Hypothalamus (tissue), 51 donors: ENCODE measurements around the gene DSCAML1.
A peak's percentile ranks its signal among the peaks of the same experiment; 100 is the strongest.

Experiments used
- DNase-seq, 51 donors: peaks; one replicate each; lab custom pipeline; 2025; lab: John Stamatoyannopoulos, UW

Gene DSCAML1

DNA sequence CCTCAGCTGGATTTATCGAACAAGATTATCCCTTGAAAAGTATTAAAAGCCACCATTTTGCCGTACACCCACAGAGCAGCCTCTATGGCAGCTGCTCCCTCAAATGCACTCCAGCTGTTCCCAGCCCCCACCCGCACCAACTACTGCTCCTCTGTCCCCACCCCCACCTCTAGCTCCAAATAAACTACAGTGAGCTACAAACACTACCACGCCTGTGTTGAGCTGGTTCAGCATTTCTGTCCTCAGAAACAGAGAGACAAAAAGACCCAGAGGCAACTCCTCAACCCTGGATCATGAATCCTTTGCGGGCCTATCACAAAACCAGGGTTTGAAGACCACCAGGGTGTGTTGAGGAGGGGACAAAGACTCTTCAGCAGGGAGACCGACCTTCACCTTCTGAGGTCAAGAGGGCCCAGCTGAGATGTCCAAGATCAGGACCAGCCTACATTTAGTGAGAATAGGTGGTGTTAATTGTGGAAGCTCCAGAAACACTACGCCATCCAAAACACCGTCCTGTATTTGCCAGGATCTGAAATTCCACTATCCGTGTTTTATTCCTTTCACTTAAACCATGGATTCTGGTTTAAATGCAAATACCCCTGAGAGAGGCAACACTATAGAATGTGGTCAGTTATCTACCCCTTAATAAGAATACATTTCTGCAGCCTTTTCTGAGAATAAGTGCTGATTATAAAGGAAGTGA is 195.9 kb downstream of the DSCAML1 start:
- DNase-seq = peak in 18 of 51 donors; percentile 15 to 82 (median 38)

DNA sequence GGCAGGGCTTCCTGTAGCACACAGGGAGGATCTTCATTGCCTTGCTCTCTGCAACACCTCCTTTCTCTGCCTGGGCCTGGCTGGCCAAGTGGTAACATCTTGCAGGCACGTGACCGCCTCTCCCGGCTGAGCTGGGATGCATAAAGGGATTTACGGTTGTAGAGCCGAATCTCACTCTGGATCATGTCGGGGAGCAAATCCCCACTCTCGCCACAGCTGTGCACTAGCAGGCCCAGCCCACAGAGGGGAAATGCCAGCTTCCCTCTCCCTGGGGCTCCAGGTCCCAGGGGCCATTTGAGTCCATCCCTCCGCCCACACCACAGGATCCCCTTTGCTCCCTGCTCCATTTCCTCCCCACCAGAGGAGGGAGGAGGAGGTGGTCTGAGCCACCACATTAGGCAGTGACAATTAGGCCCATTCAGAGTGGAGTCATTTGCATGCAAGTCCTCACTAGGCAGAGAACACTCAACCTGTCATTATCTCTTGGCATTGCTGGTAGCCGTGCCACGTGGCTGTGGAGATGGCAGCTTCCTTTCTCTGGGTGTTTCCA is 196.7 kb downstream of the DSCAML1 start:
- DNase-seq = peak in 46 of 51 donors; percentile 32 to 90 (median 74)

DNA sequence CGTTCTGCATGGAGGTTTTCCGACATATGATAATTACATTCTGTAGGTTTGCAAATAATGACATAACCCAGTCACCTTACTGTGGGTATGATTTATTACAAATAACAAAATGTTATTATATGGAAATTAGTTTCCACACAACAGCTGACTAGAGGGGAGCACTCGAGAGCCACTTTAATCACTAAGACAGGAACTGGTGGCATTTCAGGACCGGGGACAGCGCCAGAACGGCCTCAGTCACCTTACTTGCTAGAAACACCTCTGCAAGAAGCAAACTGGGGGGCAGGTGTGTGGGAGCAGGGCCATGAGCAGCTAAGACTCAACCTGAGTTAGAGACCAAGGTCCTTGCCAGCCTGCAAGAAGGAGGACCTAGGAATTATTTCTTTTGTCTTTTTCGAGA is 199.9 kb downstream of the DSCAML1 start:
- DNase-seq = peak in 1 of 51 donors; percentile 23

DNA sequence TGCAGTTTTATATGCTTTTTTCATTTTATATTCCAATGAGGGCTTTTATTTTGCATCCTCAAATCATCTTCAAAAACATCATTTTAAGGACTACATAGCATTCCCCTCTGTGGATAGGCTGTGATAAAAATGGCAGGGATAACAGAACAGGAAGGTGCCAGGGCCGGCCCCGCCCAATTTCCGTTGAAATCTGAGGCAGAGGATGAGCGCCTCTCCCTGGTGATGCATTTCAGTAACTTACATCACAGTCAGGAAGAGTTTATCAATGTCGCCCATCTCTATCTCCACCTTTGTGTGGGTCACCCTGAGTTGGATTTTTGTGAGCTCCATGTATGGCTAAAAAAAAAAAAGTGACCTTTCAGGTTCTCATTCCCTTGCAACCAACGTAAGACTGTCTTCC is 201.6 kb downstream of the DSCAML1 start:
- DNase-seq = no peak

DNA sequence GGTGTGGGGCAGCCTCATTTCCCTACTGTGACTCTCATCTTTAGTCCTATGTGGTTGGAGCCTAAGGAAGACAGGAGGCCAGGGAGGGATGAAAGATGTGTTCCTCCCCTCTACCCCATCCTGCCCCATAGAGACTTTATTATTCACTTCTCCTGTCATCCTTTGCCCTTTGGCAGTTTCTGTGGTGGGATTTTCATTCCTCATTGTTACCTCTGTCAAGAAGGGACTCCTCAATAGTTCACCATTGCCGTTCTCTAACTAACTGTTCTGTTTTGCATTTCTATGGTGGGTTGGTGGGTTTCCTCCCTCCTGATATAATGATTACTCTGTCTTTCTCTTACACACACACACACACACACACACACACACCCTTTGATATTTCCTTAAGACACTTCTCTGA is 202.3 kb downstream of the DSCAML1 start:
- no peak for DNase-seq

DNA sequence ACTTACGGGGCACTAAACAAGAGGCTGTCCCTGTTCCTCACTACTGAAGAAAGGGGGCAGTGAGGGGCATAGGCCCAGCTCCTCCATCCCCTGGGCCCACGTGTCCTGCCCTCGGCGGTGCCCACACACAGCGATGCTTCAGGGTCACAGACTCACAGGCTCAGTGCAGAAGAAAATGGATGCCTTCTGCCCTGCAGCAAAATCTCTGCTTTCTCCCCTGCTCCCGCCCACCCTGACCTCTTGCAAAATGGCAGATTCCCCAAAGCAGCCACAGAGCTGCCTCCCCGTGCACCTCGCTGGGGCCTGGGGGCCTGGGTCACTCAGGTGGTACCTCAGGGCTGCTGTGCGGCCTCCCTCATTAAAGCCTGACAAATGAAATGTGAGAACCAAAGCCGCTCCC is 204.0 kb downstream of the DSCAML1 start:
- no peak for DNase-seq

DNA sequence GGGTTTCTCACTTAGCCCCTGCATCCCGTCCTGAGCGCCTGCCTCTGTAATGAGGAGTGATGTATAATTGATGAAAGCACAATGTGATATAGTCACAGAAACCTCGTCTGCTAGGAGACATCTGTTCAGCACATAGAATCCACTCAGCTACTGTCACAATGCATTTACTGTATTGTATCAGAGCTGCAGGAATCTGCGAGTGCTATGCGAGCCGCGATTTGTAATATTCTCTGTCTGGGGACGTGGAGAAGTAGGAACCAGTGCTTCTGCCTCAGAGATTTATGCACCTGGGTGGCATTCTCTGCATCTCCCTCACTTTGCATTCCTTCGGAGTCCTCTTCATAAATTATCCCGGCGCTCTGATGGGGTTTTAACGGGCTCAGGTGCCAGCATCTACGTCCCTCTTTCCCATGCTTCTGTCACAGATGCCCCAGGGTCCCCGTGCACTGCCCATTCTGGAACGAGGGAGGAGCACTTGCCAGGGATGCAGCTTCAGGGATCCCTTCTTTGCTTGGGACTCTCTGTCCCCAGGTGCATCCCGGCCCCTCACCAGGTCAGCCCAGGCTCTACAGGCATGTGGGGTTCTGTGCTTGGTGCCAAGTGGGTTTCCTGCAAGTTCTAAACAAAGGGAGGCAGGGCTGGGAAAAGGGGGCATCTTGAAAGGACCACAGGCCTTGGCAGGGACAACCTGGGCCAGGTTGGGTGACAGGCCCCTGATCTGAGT is 205.5 kb downstream of the DSCAML1 start:
- DNase-seq = peak in 1 of 51 donors; percentile 23

DNA sequence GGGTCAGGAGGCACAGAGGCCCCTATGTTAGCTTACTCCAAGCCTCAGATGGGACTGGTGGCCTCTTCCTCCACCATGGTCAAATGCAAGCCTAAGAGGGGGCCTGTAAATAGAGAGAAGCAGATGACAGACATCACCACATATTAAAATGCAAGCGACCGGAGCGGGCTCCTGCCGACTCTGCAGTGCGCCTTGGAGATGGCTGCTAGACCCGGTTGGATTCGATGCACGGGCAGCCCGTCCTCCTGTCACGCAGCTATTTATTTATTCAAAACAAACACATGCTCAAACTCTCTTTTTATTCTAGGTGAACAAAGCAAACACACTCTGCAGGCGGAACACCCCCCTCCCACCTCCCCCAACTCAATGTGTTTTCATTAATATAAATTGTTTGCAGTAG is 208.0 kb downstream of the DSCAML1 start:
- no peak for DNase-seq

DNA sequence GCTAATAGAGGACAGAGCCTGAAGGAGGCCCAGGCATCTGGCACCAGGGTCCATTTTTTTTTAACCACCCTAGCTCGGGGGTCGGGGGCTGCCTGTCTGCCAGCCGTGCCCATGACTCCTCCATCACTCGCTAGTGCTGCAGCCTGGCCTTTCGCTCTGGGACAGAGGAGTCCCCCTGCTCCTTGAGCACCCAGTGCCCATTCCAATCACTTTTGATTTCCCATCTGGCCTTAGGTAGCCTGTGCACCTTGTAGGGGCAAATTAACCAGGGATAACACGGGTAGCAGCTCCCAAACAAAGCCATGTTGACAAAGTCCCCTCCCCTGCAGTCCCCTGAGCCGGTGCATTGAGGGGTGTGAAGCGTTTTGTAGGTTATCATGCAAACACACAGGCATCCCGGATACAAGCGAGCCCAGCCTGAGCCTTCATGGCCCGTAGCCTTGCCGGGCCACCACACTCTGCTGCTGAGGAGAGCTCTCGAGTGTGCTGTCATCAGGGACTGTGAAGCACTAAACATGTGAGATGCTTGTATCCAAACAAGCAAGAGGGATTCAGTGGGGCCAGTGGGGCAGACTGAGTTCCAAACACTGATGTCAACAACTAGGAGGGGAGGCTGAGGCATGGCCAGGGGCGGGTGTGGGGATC is 208.7 kb downstream of the DSCAML1 start:
- no peak for DNase-seq

DNA sequence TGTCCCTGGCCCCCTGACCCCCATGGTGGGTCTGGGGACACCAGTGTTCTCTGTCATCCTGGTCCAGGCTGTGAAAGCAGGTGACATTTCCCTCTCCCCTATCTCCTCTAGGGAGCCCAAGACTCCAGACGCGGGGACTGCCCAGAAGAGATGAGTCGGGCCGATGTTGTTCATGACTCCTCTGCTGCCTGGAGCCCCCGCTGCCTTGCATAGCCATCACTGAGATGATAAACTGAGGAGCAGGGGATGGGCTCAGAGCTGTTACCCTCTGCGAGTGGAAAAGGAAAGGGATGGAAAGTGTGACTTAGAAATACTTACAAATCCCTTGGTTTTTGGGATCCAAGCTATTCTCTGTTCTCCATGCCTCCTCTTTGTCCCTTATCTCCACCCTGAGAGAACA is 209.6 kb downstream of the DSCAML1 start:
- no peak for DNase-seq

DNA sequence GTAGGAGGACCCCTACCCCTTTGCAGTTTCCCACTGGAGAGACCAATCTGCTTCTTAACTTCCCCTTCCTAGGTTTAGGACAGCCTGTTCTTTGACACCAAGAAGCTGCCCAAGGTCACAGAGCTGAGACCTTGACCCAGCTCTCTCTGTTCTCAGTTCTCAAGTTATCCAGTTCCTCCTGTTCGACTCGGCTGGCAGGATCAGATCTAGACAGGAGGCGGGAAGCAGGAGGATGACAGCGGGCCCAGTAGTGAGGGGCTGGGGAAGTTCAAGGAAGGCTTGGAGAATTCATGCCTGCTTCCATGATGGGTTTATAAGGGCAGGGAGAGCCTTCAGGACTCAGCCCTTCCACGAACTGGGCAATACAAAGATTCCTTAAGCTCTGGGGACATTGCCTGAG is 210.6 kb downstream of the DSCAML1 start:
- no peak for DNase-seq

DNA sequence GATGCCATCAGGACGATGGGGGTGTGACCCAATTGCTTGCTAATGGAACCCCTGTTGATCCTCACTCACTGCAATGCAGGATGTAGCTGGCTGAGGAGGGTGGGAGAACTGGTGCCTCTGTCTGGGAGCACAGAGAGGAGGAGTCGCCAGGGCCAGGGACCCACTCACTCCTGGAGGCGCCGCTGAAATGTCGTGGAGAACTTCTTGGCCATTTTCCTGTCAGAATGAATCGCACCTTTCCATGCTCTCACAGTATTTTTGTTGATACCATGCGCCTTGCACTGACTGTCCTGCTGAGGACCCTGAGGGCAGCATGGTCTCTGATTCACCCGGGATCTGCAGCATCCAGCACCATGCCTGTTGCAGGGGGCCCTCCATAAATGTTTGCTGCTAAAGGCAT is 211.4 kb downstream of the DSCAML1 start:
- no peak for DNase-seq

DNA sequence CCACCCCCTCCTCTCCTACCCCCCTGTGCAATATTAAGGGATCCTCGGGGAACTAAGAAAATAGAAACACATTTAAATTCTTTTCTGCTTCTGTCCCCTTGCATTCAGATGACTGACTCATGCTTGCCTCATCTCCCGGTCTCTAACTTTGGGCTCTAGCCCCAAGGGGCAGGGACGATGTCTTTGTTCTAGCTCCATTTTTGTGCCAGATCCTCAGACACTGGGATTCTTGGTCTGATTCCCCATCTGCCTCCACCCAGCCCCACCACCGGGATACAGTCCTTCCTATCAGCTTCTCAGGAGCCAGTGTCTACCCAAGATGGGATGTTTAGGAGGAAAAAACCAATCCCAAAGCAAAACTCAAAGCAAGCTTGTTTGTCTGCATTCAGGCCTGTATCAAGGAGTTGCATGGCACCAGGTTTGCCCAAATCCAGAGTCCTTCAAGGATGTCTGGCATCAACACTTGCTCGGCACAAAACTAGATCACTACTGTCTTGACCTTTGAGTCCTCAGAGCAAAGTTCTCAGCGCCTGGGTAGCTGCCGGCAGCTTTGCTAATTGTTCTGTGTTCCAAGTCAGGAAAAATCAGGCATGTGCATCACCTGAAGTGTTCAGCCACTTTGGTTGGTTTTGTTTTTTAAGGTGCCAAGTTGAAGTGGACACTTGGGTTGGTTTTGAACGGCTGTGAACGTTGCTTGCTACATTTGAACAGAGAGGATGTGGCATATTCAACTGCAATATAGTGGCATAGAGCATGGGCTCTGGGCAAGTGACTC is 212.8 kb downstream of the DSCAML1 start:
- DNase-seq = peak in 3 of 51 donors; percentile 18 to 28 (median 25)

DNA sequence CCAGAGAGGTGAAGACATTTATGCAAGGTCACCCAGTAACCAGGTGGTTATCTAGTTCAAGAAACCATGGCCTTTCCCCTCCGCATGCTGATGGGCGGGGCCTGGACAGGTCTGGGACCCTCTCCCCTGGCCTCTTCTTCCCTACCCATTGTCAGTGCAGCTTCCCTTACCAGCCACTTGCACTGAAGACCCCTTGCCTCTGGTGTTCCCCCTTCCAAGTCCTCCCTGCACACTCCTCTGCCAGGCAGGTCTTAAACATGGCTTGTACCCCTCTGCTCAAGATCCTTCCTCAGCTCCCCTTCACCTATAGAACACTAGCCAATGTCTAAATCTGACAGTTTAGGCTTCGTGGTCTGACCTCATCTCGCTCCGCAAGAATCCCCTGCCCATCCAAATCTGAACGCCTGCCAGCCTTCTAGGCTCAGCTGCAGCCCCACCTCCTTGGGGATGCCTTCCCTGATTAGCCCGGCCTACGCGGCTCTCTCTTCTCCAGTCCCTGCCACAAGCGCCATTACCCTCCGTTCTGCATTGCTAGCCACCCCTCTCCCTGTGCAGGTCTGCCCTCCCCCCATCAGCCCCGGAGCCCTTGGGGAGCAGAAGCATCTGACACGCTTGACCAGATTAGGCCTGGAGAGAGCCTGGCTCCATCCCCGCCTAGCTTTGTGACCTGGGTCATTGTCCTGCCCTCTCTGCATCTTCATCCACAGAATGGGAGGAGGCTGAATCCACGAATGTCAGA is 213.8 kb downstream of the DSCAML1 start:
- peak in 12 of 51 donors; percentile 22 to 64 (median 36) for DNase-seq

DNA sequence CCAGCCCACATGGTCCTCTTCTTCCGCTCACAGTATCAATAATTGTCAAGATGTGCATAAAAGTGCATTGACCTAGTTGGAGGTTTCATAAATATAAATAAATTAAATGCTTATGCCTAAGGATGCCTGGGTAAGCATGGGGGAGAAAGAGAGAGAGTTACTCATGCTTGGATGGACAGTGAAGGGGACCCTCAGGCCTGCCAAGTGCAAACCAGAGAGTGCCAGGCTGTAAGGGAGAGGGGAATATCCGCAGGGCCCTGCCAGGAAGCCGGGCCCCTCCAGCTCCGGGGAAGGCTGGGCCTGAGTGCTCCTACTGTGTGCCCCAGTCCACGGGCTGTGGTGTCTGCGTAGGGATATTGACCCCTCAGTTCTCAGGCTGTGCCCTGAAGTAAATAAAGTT is 214.6 kb downstream of the DSCAML1 start:
- no peak for DNase-seq

DNA sequence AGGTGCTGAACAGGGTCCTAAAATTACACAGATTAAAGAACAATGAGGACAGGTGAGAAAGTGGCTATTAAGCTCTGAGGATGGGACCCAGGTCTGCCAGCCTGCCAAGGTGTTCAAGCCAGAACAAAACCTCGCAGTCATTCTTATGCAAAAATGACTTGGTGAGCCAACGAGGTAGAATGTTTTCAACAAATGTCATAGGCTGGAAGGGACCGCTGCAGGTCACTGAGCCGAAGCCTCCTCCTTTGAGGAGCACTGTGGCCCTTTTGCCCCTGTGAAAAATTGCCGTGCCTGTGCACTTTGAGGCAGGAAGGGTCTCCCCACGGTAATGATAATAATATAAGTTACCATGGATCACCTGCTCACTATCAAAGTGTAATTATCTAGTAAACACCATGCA is 216.2 kb downstream of the DSCAML1 start:
- DNase-seq = no peak

DNA sequence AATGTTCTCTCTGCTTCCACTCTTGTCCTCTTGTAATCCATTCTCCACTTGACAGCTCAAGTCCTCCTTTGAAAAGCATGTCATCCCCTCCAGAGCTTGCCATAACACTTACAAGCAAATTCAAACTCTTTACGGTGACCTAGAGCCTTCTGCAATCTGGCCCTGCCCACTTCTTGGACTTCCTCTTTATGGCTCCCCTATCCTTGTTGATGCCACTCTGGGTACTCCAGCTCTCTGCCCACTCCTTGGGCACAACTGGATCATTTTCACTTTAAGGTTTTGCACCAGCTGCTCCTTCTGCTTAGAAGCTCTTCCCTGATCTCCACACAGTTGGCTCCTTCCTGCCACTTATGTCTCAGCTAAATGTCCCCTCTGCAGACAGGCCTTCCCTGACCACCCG is 217.9 kb downstream of the DSCAML1 start:
- no peak for DNase-seq

DNA sequence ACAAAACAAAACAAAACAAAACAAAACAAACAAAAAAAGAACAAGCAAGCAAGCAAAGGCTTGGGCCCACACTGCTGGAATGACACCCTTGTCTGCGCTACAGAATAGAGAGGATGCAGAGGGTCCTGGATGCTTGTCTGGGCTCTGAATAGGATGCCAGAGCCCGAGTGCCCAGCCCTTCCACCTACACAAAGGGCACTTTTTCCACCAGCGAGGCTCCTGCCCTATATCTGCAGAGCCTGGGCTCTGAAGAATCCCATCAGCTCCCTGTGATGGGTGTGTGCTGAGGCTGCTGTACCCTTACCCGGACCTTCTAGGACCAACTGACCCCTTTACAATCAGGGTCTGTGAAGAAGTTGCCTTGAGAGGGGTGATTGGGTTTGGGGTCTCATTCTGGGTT is 221.2 kb downstream of the DSCAML1 start:
- DNase-seq = no peak

DNA sequence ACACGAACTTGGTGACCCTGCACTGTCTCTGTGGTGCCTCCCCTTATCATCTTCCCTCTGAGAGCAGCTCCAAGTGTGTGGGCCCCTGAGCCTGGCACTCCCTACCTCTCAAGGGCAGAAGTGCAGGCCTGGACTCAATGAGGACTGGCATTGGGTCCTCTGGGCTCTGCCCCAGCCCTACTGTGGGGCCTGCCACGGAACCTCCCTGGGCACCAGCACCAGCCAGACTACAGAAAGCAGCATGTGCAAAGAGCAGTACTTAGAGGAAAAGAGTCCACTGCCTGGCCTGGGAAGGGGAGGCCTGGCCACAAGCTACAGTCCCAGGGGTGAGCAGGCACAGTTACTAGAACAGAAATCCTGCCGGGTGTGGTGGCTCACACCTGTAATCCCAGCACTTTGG is 222.5 kb downstream of the DSCAML1 start:
- DNase-seq = no peak

DNA sequence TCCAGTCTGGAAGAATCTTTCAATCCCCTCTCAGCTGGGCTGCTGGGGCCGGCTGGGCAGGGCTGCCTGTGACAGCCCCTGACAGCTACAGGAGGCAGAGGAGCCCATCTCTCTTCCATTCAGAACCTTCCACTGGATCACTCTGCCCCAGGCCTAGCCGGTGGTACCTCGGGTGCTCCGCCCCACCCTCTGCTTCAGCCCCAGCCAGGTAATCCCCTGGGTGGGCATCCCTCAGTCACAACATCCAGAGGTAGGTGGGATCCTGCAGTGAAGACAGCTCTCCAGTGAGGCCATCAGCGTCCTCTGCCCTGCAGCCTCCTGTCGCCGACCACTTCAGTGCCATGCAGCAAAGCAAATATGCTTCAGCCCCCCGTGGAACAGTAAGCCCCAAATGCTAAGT is 223.7 kb downstream of the DSCAML1 start:
- DNase-seq = no peak
